AG08396 (cell line): ENCODE data around the gene CCDC194.
"Not testable (repeated sequence)": the region's sequence is repeated elsewhere in the genome, so short reads cannot be mapped to it uniquely, and the experiment has no call there.

Experiments
- DNase-seq: peaks from one replicate; pipeline ENCODE4 v3.0.0; 2012; ENCODE audit warnings: low spot score, mixed read lengths

CCDC194 gene

DNA sequence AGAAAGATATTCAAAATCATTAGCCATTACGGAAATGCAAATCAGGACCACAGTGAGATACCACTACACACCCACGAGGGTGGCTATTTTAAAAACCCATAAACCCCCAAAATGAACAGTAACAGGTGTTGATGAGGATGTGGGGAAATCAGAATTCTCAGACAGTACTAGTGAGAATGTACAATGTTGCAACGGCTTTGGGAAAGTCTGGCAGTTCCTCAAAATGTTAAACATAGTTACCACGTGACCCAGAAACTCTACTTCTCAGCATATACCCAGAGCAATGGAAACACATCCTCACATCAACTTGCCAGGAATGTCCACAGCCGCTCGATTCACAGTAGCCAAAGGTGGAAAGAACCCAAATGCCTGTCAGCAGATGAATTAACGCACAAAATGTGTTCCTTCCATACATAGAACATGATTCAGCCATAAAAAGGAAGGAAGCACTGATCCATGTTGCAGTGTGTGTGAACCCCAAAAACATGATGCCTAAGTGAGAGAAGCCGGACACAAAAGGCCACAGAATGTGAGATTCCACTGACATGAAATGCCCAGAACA lies 23.9 kb downstream of the CCDC194 start:
- no peak for DNase-seq

DNA sequence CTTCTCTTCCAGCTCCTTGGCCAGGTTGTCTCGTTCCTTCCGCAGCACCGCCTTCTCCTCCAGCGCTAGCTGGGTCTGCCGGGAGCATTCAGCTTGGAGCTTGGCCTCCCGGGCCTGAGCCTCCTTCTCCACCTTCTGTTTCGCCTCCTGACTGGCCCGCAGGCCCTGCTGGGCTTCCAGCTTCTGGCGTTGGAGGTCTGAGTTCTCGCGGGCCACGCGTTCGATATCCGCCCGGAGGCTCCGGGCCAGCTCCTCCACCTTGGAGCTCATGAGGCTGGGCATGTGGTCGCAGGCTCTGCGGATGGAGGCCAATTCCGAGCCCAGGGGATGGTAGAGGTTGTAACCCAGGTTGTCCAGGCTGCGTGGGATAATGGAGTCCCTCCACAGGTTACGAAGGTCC lies 28.6 kb downstream of the CCDC194 start:
- no peak for DNase-seq

DNA sequence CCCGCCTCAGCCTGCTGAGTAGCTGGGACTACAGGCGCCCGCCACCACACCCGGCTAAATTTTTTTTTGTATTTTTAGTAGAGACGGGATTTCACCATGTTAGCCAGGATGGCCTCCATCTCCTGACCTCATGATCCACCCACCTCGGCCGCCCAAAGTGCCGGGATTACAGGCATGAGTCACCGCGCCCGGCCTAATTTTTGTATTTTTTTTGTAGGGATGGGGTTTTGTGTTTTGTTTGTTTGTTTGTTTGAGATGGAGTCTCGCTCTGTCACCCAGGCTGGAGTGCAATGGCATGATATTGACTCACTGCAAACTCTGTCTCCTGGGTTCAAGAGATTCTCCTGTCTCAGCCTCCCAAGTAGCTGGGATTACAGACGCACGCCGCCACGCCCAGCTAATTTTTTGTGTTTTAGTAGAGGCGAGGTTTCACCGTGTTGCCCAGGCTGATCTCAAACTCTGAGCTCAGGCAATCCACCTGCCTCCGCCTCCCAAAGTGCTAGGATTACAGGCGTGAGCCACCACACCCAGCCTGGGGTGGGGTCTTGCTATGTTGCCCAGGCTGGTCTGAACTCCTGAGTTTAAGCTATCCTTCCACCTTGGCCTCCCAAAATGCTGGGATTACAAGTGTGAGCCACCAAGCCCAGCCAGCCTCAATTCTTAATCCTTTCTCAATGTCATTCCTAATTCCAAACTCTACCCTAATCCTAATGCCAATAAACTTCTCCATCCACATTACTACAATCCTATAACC lies 30.0 kb downstream of the CCDC194 start:
- DNase-seq = not testable (repeated sequence)

DNA sequence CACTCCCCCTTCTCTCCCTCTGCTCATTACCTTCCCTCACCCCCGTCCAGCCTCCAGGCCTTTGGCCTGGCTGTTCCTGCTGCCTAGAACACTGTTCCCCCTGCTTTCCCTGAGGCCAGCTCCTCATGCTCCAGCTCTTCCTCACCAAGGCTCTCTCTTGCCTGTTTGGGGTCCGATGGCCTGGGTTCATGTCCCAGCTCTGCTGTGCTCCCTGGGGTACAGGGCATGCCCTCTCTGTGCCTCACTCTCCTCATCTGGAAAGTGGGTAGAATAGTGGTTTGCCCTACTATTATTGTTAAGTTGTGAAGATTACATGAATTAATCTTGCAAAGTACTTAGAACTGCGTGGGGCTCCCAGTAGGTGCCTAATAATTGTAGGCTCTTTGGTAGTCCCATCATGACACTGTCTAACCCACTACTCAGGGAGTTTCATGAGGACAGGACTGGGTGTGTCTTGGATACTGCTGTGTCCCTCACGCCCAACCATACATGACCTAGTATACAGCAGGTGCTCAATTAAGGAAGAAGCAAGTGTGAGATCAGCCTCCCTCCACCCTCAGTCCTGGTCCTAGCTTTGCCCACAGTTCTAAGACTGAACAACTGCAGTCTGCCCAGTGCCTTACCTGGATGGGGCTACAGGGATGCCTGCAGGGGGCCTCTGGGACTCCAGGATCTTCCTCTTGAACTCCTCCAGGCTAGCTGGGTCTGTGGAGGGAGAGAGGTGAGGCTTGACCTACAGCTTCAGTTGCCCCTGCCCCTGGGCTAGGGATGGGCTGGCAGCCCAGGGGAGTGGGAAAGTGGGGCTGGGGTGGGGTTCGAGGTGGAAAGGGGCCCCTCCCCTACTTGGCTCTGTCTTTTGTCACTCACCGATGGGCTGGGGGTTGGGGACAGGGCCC lies 33.8 kb downstream of the CCDC194 start:
- no peak for DNase-seq

DNA sequence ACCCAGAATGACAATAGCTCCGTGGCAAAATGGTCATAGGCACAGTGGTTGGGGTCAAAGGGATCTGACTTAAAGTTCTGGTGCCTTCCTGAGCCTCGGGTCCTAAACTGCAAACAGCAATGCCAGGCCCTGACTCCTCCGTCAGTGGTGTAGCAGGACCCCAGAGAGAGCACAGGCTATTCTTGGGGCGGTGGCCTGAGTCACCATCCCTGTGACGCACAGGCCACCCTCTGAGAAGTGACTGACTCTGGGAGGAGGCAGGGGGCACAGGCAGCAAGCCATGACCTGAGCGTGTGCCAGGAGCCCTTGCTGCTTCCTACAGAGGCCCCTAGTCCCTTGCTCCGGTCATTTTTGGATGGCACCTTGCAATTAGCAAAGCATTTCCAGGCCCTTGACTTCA lies 35.6 kb downstream of the CCDC194 start:
- DNase-seq = no peak

GRCh38 chr19:17357724-17358123 lies 36.3 kb downstream of the CCDC194 start:
- DNase-seq = no peak

GRCh38 chr19:17357078-17357666 lies 36.8 kb downstream of the CCDC194 start:
- DNase-seq = no peak

- DNase-seq = no peak
These were observed 40.6 kb downstream of the CCDC194 start for GRCh38 chr19:17353386-17353785.

DNA sequence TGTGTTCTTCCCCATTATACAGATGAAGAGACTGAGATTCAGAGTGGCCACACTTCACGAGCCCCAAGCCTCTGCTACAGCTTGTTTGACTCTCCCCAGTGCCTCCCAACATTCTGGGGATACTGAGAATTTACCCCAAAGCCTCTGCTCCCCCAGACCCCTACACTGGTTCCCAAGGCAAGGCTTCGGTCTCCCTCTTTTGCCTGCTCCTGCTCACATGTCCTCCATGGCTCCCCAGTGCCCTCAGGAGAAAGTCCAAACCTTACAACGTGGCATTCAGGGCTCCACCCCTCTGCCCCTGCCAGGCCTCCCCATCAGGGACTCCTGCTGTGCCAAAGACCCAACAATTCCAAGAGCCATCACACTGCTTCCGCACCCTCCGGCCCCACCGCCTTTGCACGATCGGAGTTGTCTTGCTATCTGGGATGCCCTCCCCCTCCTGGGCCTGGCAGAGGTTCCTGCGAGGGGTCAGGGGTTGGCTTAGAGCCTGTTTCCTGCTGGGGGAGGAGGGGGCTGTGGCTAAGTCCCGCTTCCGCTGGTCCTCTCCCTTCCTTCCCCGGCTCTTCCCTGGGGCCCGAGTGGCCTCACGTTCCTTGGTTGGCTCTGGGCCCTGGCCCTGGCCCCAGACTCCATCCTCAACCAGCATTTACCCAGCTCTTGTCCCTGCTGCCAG lies 41.3 kb downstream of the CCDC194 start:
- DNase-seq = no peak

GRCh38 chr19:17351815-17352435 lies 42.1 kb downstream of the CCDC194 start:
- no peak for DNase-seq

- no peak for DNase-seq
These were observed 45.3 kb downstream of the CCDC194 start for GRCh38 chr19:17348700-17349099.

- no peak for DNase-seq
These were observed 46.1 kb downstream of the CCDC194 start for GRCh38 chr19:17347877-17348276.

GRCh38 chr19:17347361-17347760 lies 46.6 kb downstream of the CCDC194 start:
- no peak for DNase-seq

- peak; percentile 86 for DNase-seq
These were observed 47.8 kb downstream of the CCDC194 start for GRCh38 chr19:17346109-17346671.

DNA sequence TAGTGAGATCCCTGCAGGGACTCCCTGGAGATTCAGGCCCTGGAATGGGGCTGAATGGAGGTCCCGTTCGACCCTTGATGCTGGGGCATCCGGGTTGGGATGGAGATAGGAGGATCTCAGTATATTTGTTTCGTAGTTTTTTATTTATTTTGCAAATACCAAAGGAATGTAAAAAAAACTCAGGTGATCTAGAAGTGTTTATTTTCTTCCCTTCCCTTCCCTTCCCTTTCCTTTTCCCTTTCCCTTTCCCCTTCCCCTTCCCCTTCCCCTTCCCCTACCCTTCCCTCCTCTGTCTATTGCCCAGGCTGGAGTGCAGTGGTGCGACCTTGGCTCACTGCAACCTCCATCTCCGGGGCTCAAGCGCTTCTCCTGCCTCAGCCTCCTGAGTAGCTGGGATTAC lies 52.2 kb downstream of the CCDC194 start:
- no peak for DNase-seq

DNA sequence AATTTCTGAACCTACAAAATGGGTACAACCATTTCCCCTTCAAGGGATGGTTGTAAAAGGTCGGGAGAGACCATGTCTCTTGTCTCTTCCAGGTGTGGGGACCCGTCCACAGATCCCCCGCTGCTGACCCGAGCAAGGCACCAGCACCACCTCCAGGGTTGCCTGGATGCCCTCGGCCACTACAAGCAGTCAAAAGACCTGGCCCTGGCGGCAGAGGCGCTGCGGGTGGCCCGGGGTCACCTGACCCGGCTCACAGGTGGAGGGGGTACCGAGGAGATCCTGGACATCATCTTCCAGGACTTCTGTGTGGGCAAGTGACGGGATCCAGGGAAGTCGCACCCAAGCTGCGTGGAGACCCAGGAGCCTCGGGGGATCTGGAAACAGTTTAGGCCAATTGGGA lies 52.6 kb downstream of the CCDC194 start:
- DNase-seq = no peak

GRCh38 chr19:17340871-17341357 lies 53.1 kb downstream of the CCDC194 start:
- DNase-seq = no peak
